Sigmoid colon (tissue), 4 donors: Measurements from ENCODE around the gene SRPX.

Experiments used
- POLR2A ChIP-seq, 2 donors: fragments of 450-650 bp; IDR thresholded peaks; one replicate each; pipeline ENCODE4 v1.6.1; 2016; ENCODE audit warnings: antibody characterized with exemption in 2 of 2, mild to moderate bottlenecking in 2 of 2, moderate library complexity in 2 of 2
- POLR2AphosphoS5 ChIP-seq, 4 donors: sonication (generic); formaldehyde crosslinking; IDR thresholded peaks; one replicate each; pipeline ENCODE4 v1.6.1; 2017; ENCODE audit warnings: antibody characterized with exemption in 4 of 4
- TF ChIP-seq, protein P1 (sequence below), 4 experiments: fragments of 450-650 bp in 3 of 4; fragments of 200-600 bp in 1 of 4; IDR thresholded peaks; one replicate each; pipeline ENCODE4 v1.5.1; 2016 to 2019; ENCODE audit warnings: antibody characterized with exemption in 4 of 4, mild to moderate bottlenecking in 3 of 4, moderate library complexity in 2 of 4

GRCh38 chrX:38142610-38143009, 78.1 kb downstream of the SRPX start:
- TF ChIP-seq, protein P1, sequence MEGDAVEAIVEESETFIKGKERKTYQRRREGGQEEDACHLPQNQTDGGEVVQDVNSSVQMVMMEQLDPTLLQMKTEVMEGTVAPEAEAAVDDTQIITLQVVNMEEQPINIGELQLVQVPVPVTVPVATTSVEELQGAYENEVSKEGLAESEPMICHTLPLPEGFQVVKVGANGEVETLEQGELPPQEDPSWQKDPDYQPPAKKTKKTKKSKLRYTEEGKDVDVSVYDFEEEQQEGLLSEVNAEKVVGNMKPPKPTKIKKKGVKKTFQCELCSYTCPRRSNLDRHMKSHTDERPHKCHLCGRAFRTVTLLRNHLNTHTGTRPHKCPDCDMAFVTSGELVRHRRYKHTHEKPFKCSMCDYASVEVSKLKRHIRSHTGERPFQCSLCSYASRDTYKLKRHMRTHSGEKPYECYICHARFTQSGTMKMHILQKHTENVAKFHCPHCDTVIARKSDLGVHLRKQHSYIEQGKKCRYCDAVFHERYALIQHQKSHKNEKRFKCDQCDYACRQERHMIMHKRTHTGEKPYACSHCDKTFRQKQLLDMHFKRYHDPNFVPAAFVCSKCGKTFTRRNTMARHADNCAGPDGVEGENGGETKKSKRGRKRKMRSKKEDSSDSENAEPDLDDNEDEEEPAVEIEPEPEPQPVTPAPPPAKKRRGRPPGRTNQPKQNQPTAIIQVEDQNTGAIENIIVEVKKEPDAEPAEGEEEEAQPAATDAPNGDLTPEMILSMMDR (IDR thresholded peaks at IDR 0.05) = no peak
- TF ChIP-seq POLR2A (IDR thresholded peaks at IDR 0.05) (no peak), POLR2AphosphoS5 (IDR thresholded peaks at IDR 0.05) (no peak)
